Ishikawa (cell line): ENCODE data around the gene BHLHA15.

Experiments used
- CEBPB ChIP-seq: IDR thresholded peaks from 2 replicates; pipeline ENCODE4 v1.6.1; 2012
- CREB1 ChIP-seq: IDR thresholded peaks from 2 replicates; pipeline ENCODE4 v1.6.1; 2012; ENCODE audit warnings: low read depth
- EGR1 ChIP-seq: IDR thresholded peaks from 2 replicates; pipeline ENCODE4 v1.6.1; 2012
- EP300 ChIP-seq: IDR thresholded peaks from 2 replicates; pipeline ENCODE4 v1.6.1; 2012; ENCODE audit warnings: borderline replicate concordance
- FOXM1 ChIP-seq: IDR thresholded peaks from 2 replicates; pipeline ENCODE4 v1.6.1; 2012; ENCODE audit warnings: low read depth, borderline replicate concordance
- NFIC ChIP-seq: IDR thresholded peaks from 2 replicates; pipeline ENCODE4 v1.6.1; 2012
- RAD21 ChIP-seq: IDR thresholded peaks from 2 replicates; pipeline ENCODE4 v1.6.1; 2012; ENCODE audit warnings: low read depth
- TAF1 ChIP-seq: IDR thresholded peaks from 2 replicates; pipeline ENCODE4 v1.6.1; 2012; ENCODE audit warnings: low read depth, mild to moderate bottlenecking
- TCF12 ChIP-seq: IDR thresholded peaks from 2 replicates; pipeline ENCODE4 v1.6.1; 2012; ENCODE audit warnings: low read depth
- TEAD4 ChIP-seq: IDR thresholded peaks from 2 replicates; pipeline ENCODE4 v1.6.1; 2012
- YY1 ChIP-seq: IDR thresholded peaks from 2 replicates; pipeline ENCODE4 v1.6.1; 2012; ENCODE audit warnings: low read depth
- ZBTB7A ChIP-seq: IDR thresholded peaks from 2 replicates; pipeline ENCODE4 v1.6.1; 2012; ENCODE audit warnings: low read depth
- TF ChIP-seq, protein P1 (sequence below): IDR thresholded peaks from 2 replicates; pipeline ENCODE4 v1.6.1; 2012; ENCODE audit warnings: low read depth, mild to moderate bottlenecking
- TF ChIP-seq, protein P2 (sequence below): IDR thresholded peaks from 2 replicates; pipeline ENCODE4 v1.6.1; 2012
- TF ChIP-seq, protein P3 (sequence below): IDR thresholded peaks from 2 replicates; pipeline ENCODE4 v1.6.1; 2012

BHLHA15 gene

DNA sequence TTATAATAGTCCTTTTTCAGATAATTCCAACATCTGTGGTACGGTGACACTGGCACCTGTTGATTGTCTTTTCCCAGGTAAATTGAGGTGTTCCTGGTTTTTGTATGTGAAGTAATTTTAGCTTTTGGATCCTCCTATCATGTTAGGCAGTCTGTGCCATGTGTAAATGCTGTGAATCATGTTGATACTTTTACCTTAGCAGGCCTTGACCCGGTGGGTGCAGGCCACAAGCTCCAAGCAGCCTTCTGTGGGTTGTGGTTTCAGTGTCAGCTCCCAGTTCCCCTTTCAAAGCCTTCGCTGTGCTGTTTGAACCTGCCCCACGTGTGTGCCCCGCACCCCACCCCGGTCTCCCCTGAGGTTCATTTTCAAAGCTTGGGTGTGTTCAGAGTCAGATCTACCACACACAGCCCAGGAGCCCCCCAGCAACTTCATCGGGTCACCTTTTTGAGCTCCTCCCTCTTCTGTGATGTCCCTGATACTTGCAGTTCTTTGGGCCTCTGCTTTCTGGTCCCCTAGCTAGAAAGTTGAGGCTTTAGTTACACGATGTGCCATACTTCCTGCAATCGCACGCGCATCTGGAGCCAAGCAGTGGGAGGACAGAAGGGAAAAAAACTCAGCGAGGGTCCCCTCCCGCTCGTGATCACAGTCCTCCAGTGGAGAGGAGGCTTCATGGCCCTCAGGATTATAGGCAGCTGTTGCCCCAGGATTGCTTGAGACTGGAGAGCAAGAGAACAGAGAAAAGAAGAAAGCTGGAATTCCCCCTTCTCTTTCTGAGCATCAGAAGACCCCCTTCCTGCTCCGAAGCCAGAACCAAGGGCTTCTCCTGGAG, 8.7 kb upstream of the BHLHA15 start:
- TF ChIP-seq TAF1 (no peak), EP300 (no peak), CREB1 (no peak), FOXM1 (no peak), YY1 (no peak), CEBPB (no peak), TEAD4 (no peak), TCF12 (no peak), ZBTB7A (no peak), RAD21 (no peak), NFIC (no peak), EGR1 (no peak)
- TF ChIP-seq, protein P1, sequence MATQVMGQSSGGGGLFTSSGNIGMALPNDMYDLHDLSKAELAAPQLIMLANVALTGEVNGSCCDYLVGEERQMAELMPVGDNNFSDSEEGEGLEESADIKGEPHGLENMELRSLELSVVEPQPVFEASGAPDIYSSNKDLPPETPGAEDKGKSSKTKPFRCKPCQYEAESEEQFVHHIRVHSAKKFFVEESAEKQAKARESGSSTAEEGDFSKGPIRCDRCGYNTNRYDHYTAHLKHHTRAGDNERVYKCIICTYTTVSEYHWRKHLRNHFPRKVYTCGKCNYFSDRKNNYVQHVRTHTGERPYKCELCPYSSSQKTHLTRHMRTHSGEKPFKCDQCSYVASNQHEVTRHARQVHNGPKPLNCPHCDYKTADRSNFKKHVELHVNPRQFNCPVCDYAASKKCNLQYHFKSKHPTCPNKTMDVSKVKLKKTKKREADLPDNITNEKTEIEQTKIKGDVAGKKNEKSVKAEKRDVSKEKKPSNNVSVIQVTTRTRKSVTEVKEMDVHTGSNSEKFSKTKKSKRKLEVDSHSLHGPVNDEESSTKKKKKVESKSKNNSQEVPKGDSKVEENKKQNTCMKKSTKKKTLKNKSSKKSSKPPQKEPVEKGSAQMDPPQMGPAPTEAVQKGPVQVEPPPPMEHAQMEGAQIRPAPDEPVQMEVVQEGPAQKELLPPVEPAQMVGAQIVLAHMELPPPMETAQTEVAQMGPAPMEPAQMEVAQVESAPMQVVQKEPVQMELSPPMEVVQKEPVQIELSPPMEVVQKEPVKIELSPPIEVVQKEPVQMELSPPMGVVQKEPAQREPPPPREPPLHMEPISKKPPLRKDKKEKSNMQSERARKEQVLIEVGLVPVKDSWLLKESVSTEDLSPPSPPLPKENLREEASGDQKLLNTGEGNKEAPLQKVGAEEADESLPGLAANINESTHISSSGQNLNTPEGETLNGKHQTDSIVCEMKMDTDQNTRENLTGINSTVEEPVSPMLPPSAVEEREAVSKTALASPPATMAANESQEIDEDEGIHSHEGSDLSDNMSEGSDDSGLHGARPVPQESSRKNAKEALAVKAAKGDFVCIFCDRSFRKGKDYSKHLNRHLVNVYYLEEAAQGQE = no peak
- TF ChIP-seq, protein P2, sequence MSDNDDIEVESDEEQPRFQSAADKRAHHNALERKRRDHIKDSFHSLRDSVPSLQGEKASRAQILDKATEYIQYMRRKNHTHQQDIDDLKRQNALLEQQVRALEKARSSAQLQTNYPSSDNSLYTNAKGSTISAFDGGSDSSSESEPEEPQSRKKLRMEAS = no peak
- TF ChIP-seq, protein P3, sequence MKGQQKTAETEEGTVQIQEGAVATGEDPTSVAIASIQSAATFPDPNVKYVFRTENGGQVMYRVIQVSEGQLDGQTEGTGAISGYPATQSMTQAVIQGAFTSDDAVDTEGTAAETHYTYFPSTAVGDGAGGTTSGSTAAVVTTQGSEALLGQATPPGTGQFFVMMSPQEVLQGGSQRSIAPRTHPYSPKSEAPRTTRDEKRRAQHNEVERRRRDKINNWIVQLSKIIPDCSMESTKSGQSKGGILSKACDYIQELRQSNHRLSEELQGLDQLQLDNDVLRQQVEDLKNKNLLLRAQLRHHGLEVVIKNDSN = no peak

DNA sequence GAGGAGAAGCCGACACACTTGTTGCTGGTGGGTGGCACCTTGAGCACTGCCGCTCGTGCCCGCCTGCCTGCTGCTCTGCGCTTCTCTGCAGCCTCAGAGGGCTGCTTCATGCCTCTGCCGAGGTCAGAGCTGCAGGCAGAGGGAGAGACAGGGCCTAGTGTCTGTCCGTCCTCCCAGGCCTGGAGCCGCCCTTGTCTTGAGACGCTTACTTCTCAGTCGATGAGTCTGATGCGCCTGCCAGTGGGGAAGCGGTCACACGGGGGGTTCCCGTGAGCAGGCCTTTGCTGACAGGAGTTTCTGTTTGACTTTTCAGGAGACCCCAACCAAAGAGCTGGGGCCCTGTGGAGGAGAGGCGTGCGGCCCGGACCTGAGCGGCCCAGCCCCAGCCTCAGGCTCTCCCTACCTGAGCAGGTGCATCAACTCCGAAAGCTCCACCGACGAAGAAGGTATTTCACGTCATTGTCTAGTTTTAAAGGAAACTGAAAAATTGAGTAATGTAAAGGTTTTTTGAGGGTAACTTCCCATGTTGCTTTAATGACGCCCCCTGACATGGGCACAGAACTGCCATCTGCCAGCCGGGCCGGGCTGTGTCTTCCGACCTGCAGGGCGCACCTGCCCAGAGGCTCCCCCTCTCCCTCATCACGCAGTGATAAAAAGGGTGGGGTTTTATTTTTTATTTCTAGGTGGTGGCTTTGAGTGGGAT, 7.8 kb upstream of the BHLHA15 start:
- TF ChIP-seq EP300 = no peak
- TF ChIP-seq YY1 = no peak
- no peak for TF ChIP-seq EGR1

DNA sequence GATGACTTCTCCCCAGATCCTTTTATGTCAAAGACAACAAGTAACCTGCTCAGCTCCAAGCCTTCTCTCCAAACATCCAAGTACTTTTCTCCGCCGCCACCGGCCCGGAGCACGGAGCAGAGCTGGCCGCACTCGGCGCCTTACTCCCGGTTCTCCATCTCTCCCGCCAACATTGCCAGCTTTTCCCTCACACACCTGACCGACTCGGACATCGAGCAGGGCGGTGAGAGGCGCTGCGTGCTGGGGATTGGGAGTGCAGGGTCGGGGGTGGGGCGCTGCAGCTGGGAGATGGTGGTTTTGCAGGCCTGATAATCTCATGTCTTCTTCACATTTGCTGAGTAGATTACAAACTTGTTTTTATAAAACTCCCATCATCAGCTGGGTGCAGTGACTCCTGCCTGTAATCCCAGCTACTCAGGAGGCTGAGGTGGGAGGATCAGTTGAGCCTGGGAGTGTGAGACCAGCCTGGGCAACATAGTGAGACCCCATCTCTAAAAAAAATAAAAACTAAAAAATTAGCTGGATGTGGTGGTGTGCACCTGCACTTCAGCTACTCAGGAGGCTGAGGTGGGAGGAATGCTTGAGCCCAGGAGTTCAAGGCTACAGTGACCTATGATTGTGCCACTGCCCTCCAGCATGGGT, 7.2 kb upstream of the BHLHA15 start:
- no peak for TF ChIP-seq CEBPB
- TF ChIP-seq, protein P1 = no peak

DNA sequence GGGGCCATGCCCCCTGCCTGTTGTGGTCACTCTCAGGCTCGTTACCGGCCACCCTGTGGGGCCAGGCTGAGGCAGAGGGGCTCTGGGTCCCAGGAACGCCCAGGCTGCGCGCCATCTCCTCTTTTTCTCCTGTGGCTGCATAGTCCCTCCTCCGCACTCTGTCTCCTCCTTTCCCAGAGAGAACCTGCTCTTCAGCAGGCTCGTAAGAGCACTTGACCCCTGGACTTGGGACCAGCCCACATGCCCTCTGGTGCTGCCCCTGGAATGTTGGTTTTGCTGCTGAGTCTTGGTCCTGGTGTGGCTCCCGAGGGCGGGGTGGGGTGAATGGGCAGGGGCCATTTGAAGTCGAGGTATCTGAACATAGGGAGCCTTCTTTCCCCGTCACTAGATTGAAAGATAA, 6.6 kb upstream of the BHLHA15 start:
- TF ChIP-seq, protein P3 = no peak
- TF ChIP-seq CREB1 (no peak), CEBPB (no peak), TCF12 (no peak), ZBTB7A (no peak), YY1 (no peak), EGR1 (no peak), TAF1 (no peak), FOXM1 (no peak), TEAD4 (no peak), RAD21 (no peak), NFIC (no peak), EP300 (no peak)
- TF ChIP-seq, protein P1 = no peak
- TF ChIP-seq, protein P2 = no peak
